UCSD-AML1 (cell line): ENCODE data around the gene LHFPL3.
A peak's percentile ranks its signal among the peaks of the same experiment; 100 is the strongest.
"Not testable (repeated sequence)": the region's sequence is repeated elsewhere in the genome, so short reads cannot be mapped to it uniquely, and the experiment has no call there.

ENCODE experiments used
- DNase-seq: peaks from one replicate; lab custom pipeline; 2025; ENCODE audit not compliant: unreplicated experiment; lab: John Stamatoyannopoulos, UW

The LHFPL3 gene

DNA sequence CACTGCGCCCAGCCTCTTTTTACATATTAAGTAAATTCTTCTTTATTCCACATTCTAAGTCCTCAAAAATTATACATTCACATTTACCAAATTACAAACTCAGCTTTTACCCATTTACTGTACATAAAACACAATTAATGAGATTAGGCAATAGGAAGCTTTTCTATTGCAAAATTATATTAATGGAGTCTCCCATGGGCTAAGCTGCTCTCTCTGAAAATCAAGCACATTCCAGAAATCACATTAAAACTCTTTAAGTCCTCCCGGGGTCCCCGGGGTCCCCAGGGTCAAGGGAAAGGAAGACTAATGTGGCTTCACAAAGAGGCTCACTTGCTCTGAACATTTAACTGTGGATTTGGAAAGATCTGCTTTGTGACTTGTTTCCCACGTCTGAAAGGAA lies 558.2 kb downstream of the LHFPL3 start:
- no peak for DNase-seq

DNA sequence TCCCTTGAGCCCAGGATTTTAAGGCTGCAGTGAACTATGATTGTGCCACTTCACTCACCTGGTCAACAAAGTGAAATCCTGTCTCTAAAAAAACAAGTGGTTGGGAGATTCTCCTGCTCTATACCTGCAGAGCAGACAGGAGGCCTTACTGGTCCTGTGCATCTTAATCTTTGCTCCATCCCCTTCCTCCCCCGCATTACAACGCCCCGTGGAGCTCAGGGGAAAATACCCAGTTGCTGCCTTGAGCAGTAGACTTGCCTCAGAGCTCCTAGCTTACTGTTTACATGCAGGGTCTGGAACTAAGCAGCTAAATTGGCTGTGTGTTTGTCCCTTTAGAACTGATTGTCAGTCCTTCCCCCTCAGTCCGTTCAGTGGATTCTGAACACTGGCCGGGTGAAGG lies 561.8 kb downstream of the LHFPL3 start:
- DNase-seq, result no peak

DNA sequence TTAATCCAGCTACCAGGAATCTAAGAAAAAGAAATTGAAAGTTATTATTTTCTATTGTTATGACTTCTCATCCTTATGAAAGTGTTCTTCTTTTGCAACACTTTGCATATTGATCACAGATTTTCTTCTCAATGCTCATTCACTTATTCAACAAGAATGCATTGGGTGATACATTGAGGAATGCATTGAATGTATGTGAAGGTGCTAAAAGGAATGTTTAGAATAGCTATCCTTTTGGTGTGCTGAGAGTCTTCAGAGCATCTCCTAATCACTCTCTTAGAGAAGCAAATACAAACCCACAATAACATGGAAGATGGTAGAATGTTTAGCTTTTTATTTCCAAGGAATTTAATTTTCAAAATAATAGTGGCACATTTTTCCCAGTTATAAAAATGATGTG lies 563.5 kb downstream of the LHFPL3 start:
- DNase-seq, result no peak

DNA sequence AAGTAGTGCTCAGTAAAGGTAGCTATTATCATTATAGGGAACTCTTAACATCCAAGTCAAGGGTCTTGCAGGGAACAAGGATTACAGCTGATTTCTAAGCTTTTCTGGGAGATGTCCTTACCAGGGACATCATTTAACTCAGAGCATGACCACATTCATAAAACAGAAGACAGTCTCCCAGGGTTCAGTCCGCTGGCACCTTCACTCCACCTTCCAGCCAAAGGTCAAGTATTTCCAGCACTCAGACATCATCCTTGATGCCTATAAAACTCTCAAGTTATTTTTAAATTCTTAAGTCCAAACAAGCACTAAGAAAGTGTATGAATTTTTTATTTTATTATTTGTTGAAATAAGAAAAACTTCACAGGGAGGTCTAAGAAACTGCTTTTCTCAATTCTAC lies 565.9 kb downstream of the LHFPL3 start:
- DNase-seq, result no peak

DNA sequence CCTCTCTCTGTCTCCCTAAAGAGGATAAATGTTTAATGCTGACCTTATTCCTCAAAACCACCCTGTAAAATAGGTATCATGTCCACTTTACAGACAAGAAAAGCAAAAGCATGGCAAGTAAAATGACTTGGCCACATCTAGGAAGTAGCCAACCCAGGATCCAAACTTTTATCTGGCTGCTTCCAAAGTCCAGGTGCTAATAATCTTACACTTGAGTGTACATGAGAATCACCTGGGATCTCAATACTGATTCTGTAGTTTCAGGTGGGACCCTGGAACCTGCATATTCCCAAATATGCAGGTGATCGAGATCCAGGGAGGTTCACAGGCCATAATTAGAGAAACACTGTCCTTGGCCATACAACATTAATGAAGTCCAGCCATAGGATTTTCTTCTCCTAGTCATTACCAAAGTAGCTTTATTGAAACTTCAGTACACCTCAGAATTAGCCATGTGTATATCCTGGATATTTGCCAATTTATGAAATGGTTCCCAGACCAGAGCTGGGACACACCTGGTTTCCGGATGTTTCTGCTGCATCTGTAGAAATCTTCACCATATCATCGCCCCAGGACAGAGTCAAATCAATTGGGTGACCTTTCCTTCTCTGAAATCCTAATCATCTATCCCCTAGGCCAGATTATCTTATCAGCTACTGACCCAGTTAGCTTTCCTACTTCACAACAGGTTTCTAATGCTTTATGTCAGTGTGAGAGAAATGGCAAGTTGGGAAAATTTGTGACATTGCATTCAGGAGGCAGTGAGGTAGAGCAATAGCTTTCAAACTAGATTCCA lies 566.5 kb downstream of the LHFPL3 start:
- no peak for DNase-seq

DNA sequence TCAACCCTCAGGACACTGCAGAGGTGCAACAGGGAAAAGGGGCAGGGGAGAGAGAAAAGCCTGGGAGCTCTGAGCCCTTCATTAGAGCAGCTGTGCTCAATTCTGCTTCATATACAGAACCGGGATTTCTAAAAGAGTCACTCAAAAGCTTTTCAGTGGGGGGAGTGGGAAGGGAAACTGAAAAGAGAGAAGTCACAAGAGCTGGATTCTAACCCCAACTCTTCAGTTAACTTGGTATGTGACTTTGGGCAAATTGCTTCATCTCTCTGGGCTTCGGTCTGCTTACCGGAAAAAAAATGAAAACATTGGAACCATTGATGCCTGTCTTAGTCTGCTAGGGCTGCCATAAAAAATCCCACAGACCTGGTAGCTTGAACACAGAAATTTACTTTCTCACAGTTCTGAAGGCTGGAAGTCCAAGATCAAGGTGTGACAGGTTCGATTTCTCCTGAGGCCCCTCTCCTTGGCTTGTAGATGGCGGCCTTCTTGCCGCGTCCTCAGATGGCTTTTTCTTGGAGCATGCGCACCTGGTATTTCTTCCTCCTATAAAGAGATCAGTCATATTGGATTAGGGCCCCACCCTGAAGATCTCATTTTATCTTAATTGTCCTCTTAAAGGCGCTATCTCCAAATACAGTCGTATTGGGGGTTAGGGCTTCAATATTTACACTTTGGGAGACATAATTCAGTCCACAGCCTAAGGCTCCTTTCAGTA lies 567.3 kb downstream of the LHFPL3 start:
- DNase-seq, result no peak

DNA sequence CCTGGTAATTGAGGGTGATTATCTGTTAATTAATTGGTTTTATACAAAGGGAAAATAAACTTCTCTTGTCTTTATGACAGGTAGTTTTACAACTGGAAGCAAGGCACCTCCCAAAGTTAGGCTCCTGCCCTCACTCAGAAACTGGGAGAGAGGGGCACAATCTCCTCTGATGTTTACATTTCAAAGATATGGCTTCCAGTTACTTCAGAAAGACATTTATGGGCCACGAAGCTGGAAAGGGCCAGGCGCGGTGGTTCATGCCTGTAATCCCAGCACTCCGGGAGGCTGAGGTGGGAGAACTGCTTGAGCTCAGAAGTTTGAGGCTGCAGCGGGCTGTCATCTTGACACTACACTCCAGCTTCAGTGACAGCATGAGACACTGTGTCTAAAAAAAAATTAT lies 570.0 kb downstream of the LHFPL3 start:
- DNase-seq, result no peak

DNA sequence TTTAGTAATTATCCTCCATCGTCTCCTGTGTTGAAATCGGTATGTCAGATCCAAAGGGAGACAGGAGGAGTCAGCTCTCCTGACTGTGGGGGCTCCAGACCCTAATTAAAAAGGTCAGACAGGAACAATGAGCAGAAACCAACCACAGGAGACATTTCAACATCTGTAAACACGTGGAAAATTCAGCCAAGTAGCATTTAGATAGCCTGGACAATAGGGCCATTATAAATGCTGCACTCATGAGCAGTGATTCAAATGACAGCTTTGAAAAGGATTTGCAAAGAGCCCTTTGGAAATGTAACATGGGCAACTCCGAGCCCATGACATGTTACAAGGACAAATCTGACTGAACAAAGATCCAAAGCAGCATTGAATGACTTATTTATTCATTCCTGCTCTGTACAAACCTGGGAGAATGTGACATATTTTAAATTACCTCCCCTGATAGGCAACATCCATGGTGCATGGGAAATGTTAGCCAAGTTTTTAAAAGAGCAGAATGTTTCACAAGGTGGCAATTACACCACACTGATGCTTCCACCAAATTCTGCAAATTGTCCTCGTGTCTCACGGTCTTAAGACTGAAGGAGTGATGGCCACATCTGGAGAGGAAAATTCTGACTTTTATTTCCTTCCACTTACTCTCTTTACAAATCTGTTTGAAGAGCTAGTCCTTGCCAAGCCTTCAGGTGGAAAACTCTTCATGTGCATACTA lies 572.3 kb downstream of the LHFPL3 start:
- DNase-seq, result no peak

DNA sequence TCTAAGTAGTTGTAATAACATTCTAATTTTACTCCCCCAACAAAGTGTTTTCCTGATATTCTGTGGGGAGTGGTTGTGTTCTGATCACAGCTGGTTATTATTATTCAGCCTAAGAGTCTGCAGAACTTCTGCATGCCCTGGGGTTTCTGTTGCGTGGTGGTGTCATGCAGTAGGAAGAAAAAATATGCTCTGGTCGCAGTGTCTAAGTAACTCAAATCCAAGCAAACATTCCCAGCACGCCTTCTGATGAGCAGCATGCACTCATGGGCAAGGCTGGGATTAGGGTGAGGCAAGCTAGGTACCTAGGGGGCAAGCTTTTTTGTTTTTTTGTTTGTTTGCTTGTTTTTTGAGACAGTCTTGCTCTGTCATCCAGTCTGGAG lies 572.8 kb downstream of the LHFPL3 start:
- no peak for DNase-seq

DNA sequence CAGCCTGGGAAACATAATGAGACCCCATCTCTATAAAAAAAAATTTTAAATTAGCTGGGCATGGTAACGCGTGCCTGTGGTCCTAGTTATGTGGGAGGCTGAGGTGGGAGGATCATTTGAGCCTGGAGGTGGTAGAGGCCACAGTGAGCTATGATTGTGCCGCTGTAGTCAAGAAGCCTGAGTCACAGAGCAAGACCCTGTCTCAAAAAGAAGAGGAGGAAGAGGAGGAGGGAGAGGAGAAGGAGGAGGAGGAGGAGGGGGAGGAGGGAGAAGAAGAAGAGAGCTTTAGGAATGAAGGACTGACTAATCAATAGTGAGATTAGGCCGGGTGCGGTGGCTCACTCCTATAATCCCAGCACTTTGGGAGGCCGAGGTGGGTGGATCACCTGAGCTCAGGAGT lies 573.8 kb downstream of the LHFPL3 start:
- no peak for DNase-seq

DNA sequence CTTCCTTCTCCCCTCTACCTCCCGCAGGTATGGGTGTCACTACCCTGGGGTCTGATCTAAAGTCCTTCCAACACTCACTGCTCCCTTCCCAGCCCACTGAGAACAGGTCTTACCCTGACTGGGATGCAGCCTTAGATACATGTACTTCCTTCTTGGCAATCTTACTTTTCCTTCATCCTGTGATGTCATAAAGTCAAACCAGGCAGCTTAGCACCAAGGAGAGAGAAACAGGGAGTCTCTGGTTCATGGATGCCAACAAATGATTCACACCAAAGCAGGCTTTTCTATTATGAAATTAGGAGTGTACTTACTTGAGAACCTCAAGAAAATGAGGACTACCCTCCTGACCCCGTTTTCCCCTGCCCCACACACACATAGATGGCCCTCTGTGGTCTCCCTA lies 574.6 kb downstream of the LHFPL3 start:
- no peak for DNase-seq

DNA sequence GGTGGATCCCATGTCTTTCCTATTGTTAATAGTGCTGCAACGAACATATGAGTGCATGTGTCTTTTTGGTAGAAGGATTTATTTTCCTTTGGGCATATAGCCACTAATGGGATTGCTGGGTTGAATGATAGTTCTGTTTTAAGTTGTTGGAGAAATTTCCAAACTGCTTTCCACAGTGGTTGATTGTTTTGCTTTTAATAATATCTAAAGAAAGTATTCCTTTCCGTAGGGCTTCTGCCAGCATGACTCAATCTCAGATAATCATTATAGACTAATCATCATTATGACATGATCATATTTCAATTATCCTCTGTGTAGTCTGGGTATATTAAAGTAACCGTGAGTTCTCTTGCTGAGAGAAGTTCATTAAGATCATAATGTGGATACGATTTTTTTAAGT lies 575.4 kb downstream of the LHFPL3 start:
- no peak for DNase-seq

DNA sequence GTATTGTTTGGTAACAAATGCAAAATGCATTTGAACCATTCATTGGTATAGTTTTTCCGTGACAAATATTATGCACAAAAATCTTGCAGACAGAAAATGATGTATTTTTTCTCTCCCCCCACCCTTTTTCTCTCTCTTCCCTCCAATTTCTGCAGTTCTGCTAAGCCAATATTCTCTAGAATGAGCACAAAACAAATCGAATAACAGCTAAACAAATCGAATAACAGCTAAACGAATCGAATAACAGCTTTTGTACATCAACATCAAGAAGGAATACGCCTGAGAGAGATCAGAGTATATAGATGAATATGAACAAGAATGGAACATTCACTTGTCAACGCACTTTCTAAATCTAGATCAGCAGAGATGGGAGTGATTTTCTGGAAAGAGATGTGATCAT lies 577.6 kb downstream of the LHFPL3 start:
- DNase-seq, result no peak

DNA sequence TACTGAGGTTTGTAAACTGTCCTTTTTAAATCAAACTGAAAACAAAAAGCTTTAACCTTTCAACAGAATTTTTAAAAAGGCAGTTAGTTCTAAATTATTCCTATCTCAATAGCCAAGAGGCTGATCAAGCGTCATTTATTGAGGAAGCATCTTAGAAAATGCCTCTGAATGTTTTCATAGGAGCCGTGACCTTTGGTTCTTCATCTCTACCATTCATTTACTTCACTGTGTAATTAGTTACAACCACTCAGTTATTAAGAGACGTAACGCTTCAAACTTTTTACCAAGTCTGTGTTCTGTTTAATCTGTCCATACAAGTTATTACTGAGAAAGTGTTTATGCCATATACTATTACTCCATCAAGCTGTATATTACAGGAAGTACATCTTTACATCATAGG lies 578.2 kb downstream of the LHFPL3 start:
- no peak for DNase-seq

DNA sequence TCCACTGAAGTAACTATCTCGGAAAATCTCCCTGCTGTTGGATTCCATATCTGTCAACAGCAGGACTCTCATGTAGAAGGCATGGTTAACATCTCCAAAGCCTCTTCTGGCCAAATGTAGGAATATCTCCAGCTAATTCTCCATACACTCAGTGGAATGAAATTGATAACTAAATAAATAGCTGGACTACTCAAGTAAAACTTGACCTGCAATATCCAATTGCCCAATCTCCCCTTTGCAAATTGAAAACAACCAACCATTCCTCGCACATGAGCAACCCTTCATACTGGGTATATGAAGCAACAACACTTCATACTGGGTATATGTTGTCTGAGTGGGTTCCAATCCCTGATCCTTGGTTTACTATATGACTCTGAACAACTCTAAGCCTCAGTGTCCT lies 580.2 kb downstream of the LHFPL3 start:
- no peak for DNase-seq

DNA sequence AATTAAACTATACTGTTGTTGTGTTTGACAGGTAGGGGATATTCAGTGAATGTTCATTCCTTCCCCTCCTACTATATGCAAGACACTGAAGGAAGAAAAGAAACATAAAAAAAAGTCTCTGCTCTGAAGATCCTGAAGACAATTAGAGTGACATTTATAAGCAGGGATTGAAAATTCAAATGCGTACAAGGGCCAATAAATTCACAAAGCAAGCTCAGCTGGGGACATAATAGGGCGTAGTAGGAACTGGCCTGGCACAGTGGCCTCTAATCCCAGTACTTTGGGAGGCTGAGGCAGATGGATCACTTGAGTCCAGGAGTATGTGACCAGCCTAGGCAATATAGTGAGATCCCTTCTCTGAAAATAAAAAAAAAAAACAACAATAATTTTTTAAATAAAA lies 580.7 kb downstream of the LHFPL3 start:
- DNase-seq, result no peak

DNA sequence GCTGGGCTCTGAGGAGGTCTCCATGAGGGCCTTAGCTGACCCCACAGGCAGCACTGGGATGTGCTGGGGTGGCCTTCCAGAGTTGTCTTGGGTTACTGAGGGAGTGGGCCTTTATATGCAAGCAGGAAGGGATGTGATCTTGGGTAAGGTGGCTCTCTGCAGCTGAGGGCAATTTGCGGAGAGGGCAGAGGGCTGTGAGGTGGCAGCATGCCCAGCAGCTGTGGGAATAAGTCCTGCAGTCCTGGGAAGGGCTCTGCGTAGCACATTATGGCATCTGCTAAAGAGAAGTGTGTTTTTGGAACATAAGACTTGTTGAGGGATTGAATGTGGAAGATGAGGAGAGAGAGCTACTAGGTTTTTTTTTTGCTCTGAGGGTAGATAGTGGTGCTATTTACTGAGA lies 586.0 kb downstream of the LHFPL3 start:
- no peak for DNase-seq

DNA sequence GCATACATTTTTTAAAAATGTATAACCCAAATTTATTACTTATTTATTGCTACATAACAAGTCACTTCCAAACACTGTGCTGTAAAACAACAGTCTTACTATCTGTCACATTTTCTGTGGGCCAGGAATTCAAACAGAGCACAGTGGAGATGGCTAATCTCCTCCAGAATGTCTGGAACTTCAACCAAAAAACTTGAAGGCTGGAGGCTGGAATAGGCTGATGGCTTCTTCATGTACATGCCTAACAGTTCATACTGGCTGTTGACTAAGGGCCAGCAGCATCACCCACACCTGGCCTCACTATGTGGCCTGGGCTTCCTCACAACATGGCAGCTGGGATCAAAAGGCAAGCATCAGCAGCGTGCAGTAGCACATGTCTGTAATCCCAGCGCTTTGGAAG lies 593.2 kb downstream of the LHFPL3 start:
- no peak for DNase-seq

DNA sequence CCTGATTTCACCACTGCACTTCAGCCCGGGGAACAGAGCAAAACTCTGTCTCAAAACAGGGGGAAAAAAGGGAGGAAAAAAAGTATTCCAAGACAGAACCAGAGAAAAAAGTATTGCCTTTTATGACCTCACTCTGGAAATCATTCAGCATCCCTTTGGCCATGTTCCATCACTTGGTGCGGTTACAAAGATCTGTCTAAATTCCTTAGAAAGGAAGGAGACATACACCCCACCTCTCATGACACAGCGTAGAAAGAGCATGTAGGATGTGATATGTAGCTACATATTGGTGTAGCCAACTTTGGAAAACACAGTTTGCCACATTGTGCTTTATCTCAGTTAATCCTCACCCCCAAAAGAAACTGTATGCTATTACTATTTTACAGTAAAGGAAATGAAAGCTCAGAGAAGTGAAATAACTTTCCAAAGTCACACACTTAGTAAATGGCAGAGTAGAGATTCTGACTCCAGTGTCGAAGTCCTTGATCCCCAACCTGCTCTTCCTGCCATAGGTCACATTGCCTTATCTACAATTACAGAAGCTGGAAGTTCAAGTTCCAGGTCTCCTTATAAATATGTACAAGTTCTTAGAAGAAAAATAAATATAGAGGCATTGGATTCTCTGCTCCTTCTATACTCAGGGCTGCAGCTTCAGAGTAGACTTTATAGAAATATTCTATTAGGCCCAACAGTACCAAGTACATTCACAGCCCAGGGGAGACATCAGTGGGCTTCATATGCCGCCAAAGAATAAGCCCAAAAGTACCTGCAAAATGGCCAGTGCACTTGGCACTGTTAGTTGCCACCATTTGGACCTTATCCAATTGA lies 594.0 kb downstream of the LHFPL3 start:
- no peak for DNase-seq

DNA sequence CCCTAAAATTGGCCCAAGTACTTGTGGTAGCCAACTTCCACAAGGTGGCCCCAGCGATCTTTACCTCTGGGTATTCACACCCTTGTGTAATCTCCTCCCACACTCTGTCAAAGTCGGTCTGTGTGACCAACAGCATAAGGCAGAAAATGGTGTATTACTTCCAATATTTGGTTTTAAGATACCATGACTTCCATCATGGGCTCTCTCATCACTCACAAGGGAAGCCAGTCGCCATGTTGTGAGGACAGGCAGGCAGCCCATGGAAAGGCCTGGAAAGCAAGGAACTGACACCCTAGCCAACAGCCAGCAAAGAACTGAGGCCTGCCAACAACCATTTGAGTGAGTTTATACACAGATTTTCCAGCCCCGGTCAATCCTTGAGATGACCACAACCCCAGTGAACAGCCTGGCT lies 594.6 kb downstream of the LHFPL3 start:
- peak; percentile 51 for DNase-seq

DNA sequence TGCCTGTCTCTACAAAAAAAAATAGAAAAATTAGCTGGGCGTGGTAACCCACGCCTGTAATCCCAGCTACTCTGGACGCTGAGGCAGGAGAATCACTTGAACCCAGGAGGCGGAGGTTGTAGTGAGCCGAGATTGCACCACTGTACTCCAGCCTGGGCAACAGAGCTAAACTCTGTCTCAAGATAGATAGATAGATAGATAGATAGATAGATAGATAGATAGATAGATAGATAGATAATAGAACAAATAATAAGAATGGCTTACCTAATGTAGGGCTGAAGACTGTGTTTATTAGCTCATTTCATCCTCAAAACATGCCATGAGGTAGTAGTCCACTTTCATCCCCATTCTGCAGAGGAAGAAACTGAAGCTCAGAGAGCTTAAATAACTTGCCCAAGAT lies 597.8 kb downstream of the LHFPL3 start:
- not testable (repeated sequence) for DNase-seq
